ENCODE measurements around the gene TMIGD3. TPM values are rescaled to one million over a fixed set of nuclear protein-coding genes. Genes with fewer than 3 reads are reported as not detected.

The TMIGD3 gene
- total RNA-seq, 2 donors from 2014 or later = 1.0 TPM; not detected in 1

- DNase-seq (no peak), ATAC-seq (no peak)
- Histone ChIP-seq H3K27ac (no peak overlapping the region), H3K27me3 (no peaks in the 10 kb centered on the region), H3K4me3 (no peak overlapping the region), H3K9me3 (no peaks in the 10 kb centered on the region), H3K4me1 (peaks cover 20% of the 10 kb centered on the region), H3K36me3 (replicated peaks in 1 of 2; ENCODE audit: insufficient read depth in 1 of 2, low read depth in 2 of 2) (peaks cover 0 to 31% of the 10 kb centered on the region in 2 donors)
- intact Hi-C loops (cut with DNase I) = no loop called here
- TF ChIP-seq CTCF (IDR thresholded peaks at IDR 0.05) = no peak
- no peak for TF ChIP-seq POLR2A (IDR thresholded peaks at IDR 0.05)
- 94 to 98% methylated on average over 6 of the region's 6 CpGs for WGBS, 2 donors
Observed at GRCh38 chr1:111461765-111462164, 41.7 kb downstream of the TMIGD3 start.

DNA sequence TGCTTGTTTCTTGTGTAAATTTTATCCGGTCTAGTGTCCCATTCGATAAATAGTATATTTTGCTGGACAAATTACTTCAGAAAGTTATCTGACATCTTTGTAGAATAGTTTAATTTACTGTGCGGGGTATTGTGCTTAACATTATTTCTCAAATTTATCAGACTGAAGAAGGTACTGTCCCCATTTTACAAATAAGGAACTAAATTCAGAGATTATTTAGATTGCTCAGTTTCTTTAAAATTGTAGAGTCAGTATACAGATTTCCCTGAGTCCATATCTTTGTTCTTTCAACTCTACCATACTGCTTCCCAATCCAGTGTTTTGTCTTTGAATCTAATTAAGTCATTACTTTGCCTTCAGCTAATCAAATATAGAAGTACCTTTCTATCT is 47.8 kb downstream of the TMIGD3 start:
- Histone ChIP-seq H3K4me3 (no peak overlapping the region), H3K27ac (no peak overlapping the region), H3K9me3 (no peaks in the 10 kb centered on the region), H3K27me3 (no peaks in the 10 kb centered on the region), H3K36me3 (replicated peaks in 1 of 2; ENCODE audit: insufficient read depth in 1 of 2, low read depth in 2 of 2) (peaks cover 0 to 30% of the 10 kb centered on the region in 2 donors), H3K4me1 (peaks cover 21% of the 10 kb centered on the region)
- intact Hi-C loops (cut with DNase I) = no loop called here
- ATAC-seq = no peak
- DNase-seq = no peak
- 92 to 93% methylated on average over 3 of the region's 3 CpGs for WGBS, 2 donors
- no peak for TF ChIP-seq POLR2A (IDR thresholded peaks at IDR 0.05)
- TF ChIP-seq CTCF (IDR thresholded peaks at IDR 0.05) = no peak

DNA sequence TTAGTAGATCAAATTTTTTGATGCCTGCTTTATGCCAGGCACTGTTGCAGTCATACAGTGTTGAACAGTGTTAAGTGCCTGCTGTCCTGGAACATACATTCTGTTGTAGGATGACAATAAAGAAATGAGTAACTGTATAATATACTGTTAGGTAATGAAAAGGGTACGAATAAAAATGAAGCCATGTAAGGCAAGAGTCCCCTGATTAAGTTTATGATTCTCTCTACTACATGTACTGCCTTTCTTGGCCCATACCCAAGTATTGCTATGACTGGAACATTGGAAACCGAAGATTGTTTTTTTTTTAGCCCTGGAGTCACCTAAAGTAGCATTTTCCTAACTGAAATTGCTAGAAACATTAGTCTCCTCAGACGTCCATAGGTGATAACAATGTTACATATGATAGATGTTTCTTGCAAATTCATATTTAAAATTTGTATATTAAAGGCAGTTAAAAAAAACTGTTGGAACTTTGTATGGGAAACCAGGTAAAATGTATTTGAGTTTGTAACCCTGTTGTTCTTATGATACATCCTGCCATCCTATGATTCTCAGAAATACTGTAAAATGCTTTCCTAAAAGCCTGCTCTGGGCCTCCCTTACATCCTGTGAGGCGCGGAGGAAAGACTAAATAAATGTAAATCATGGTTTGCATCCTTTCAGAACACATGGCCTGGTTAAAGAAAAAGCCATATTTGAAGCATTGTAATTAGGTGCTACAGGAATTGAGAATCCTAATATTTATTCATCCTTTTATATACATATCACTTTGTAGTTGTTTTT is 48.4 kb downstream of the TMIGD3 start:
- no peak overlapping the region for H3K27ac ChIP-seq
- TF ChIP-seq CTCF (IDR thresholded peaks at IDR 0.05) (no peak), POLR2A (IDR thresholded peaks at IDR 0.05) (no peak)
- no peak for DNase-seq
- peaks cover 27% of the 10 kb centered on the region for H3K4me1 ChIP-seq
- H3K27me3 ChIP-seq = no peaks in the 10 kb centered on the region
- peaks cover 0 to 30% of the 10 kb centered on the region in 2 donors for H3K36me3 ChIP-seq (replicated peaks in 1 of 2; ENCODE audit: insufficient read depth in 1 of 2, low read depth in 2 of 2)
- no peak for ATAC-seq
- WGBS, 2 donors = 69 to 74% methylated on average over 5 of the region's 5 CpGs
- no peaks in the 10 kb centered on the region for H3K9me3 ChIP-seq
- no peak overlapping the region for H3K4me3 ChIP-seq
- intact Hi-C loops (cut with DNase I) = no loop called here

GRCh38 chr1:111453706-111454105 is 49.7 kb downstream of the TMIGD3 start:
- Histone ChIP-seq H3K9me3 (no peaks in the 10 kb centered on the region), H3K36me3 (replicated peaks in 1 of 2; ENCODE audit: insufficient read depth in 1 of 2, low read depth in 2 of 2) (peaks cover 0 to 24% of the 10 kb centered on the region in 2 donors), H3K27ac (no peak overlapping the region), H3K27me3 (no peaks in the 10 kb centered on the region), H3K4me1 (peaks cover 28% of the 10 kb centered on the region), H3K4me3 (no peak overlapping the region)
- no peak for DNase-seq
- intact Hi-C loops (cut with DNase I) = no loop called here
- no peak for ATAC-seq
- TF ChIP-seq CTCF (IDR thresholded peaks at IDR 0.05) (no peak), POLR2A (IDR thresholded peaks at IDR 0.05) (no peak)
- WGBS, 2 donors = 79 to 91% methylated on average over 3 of the region's 3 CpGs

DNA sequence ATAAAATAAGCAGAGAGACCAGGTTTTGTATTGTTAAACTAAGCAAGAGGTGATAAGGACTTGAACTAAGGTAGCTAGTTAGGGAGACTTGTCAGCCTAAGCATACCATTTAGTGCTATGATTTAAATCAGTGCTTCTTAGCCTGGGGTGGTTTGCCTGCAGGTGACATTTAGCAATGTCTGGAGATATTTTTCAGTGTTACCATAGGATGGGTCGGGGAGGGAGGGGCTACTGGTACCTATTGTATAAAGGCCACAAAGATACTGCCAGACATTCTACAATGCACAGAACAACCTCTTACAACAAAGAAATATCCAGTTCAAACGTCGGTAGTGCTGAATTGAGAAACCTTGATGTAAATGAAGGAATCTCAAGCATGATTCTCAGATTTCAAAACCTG is 50.9 kb downstream of the TMIGD3 start:
- intact Hi-C loops (cut with DNase I) = no loop called here
- Histone ChIP-seq H3K4me3 (no peak overlapping the region), H3K4me1 (peaks cover 37% of the 10 kb centered on the region), H3K36me3 (replicated peaks in 1 of 2; ENCODE audit: insufficient read depth in 1 of 2, low read depth in 2 of 2) (peaks cover 0 to 14% of the 10 kb centered on the region in 2 donors), H3K9me3 (no peaks in the 10 kb centered on the region), H3K27me3 (no peaks in the 10 kb centered on the region), H3K27ac (no peak overlapping the region)
- ATAC-seq (no peak), DNase-seq (no peak)
- WGBS, 2 donors = 74 to 83% methylated on average over 3 of the region's 3 CpGs
- TF ChIP-seq CTCF (IDR thresholded peaks at IDR 0.05) (no peak), POLR2A (IDR thresholded peaks at IDR 0.05) (no peak)
